Measurements from ENCODE around the gene MAPK9.

The MAPK9 gene

GRCh38 chr5:180291943-180292831 is at the start of gene MAPK9:
TSS of gene MAPK9 (minus strand) at chr5:180292083. CDS start at chr5:180280561, 11,522 bp downstream.
- peaks cover 14% of the 10 kb centered on the region for H3K36me3 Mint-ChIP-seq
- peak; percentile 81 to 89 for DNase-seq (ENCODE audit: low spot score in 2 of 2)
- peaks cover 43% of the 10 kb centered on the region for H3K4me1 Mint-ChIP-seq
- peak within 1 kb of the TSS; percentile 85 for H3K4me3 Mint-ChIP-seq
- H3K9me3 Mint-ChIP-seq: no peaks in the 10 kb centered on the region
- H3K27ac Mint-ChIP-seq: peak within 1 kb of the TSS; percentile 93
- peak; percentile 90 for ATAC-seq

- DNase-seq (ENCODE audit: low spot score in 2 of 2) (no peak), ATAC-seq (no peak)
- Mint-ChIP-seq H3K4me3 (no peak overlapping the region), H3K27ac (no peak overlapping the region), H3K36me3 (no peaks in the 10 kb centered on the region), H3K4me1 (peaks cover 19% of the 10 kb centered on the region), H3K9me3 (no peaks in the 10 kb centered on the region)
Measured at GRCh38 chr5:180341595-180341994, 49.7 kb upstream of the MAPK9 start.

GRCh38 chr5:180340856-180341255 is 49.0 kb upstream of the MAPK9 start:
- no peak for DNase-seq (ENCODE audit: low spot score in 2 of 2)
- no peak for ATAC-seq
- H3K27ac Mint-ChIP-seq: no peak overlapping the region
- H3K36me3 Mint-ChIP-seq: no peaks in the 10 kb centered on the region
- H3K9me3 Mint-ChIP-seq: no peaks in the 10 kb centered on the region
- peaks cover 16% of the 10 kb centered on the region for H3K4me1 Mint-ChIP-seq
- H3K4me3 Mint-ChIP-seq: no peak overlapping the region

GRCh38 chr5:180339583-180340183 is 47.8 kb upstream of the MAPK9 start:
- no peaks in the 10 kb centered on the region for H3K36me3 Mint-ChIP-seq
- H3K27ac Mint-ChIP-seq: peak overlapping the region; percentile 17
- ATAC-seq (no peak), DNase-seq (ENCODE audit: low spot score in 2 of 2) (no peak)
- H3K4me1 Mint-ChIP-seq: peaks cover 16% of the 10 kb centered on the region
- no peak overlapping the region for H3K4me3 Mint-ChIP-seq
- H3K9me3 Mint-ChIP-seq: no peaks in the 10 kb centered on the region

- DNase-seq (ENCODE audit: low spot score in 2 of 2) (no peak), ATAC-seq (no peak)
- Mint-ChIP-seq H3K36me3 (no peaks in the 10 kb centered on the region), H3K4me3 (no peak overlapping the region), H3K4me1 (peaks cover 7% of the 10 kb centered on the region), H3K27ac (no peak overlapping the region), H3K9me3 (no peaks in the 10 kb centered on the region)
Measured at GRCh38 chr5:180338001-180338707, 46.3 kb upstream of the MAPK9 start.

- Mint-ChIP-seq H3K27ac (no peak overlapping the region), H3K4me3 (no peak overlapping the region), H3K36me3 (no peaks in the 10 kb centered on the region), H3K9me3 (no peaks in the 10 kb centered on the region), H3K4me1 (peaks cover 6% of the 10 kb centered on the region)
- DNase-seq (ENCODE audit: low spot score in 2 of 2): no peak
- no peak for ATAC-seq
Measured at GRCh38 chr5:180336234-180337020, 44.5 kb upstream of the MAPK9 start.

GRCh38 chr5:180335614-180336233 is 43.8 kb upstream of the MAPK9 start:
- no peaks in the 10 kb centered on the region for H3K9me3 Mint-ChIP-seq
- no peak overlapping the region for H3K27ac Mint-ChIP-seq
- DNase-seq (ENCODE audit: low spot score in 2 of 2): no peak
- ATAC-seq: no peak
- peaks cover 6% of the 10 kb centered on the region for H3K4me1 Mint-ChIP-seq
- no peak overlapping the region for H3K4me3 Mint-ChIP-seq
- H3K36me3 Mint-ChIP-seq: no peaks in the 10 kb centered on the region

GRCh38 chr5:180334751-180335613 is 43.1 kb upstream of the MAPK9 start:
- DNase-seq (ENCODE audit: low spot score in 2 of 2): no peak
- Mint-ChIP-seq H3K9me3 (no peaks in the 10 kb centered on the region), H3K4me3 (no peak overlapping the region), H3K4me1 (peaks cover 13% of the 10 kb centered on the region), H3K36me3 (no peaks in the 10 kb centered on the region), H3K27ac (no peak overlapping the region)
- no peak for ATAC-seq

GRCh38 chr5:180334176-180334575 is 42.3 kb upstream of the MAPK9 start:
- no peak for DNase-seq (ENCODE audit: low spot score in 2 of 2)
- Mint-ChIP-seq H3K36me3 (no peaks in the 10 kb centered on the region), H3K9me3 (no peaks in the 10 kb centered on the region), H3K4me1 (peaks cover 10% of the 10 kb centered on the region), H3K4me3 (no peak overlapping the region), H3K27ac (no peak overlapping the region)
- ATAC-seq: no peak

GRCh38 chr5:180333661-180334060 is 41.8 kb upstream of the MAPK9 start:
- no peak overlapping the region for H3K4me3 Mint-ChIP-seq
- H3K9me3 Mint-ChIP-seq: no peaks in the 10 kb centered on the region
- no peak for ATAC-seq
- H3K27ac Mint-ChIP-seq: no peak overlapping the region
- no peak for DNase-seq (ENCODE audit: low spot score in 2 of 2)
- H3K36me3 Mint-ChIP-seq: no peaks in the 10 kb centered on the region
- H3K4me1 Mint-ChIP-seq: peaks cover 14% of the 10 kb centered on the region

- DNase-seq (ENCODE audit: low spot score in 2 of 2) (no peak), ATAC-seq (no peak)
- H3K4me3 Mint-ChIP-seq: no peak overlapping the region
- peaks cover 21% of the 10 kb centered on the region for H3K4me1 Mint-ChIP-seq
- no peaks in the 10 kb centered on the region for H3K9me3 Mint-ChIP-seq
- no peak overlapping the region for H3K27ac Mint-ChIP-seq
- H3K36me3 Mint-ChIP-seq: no peaks in the 10 kb centered on the region
Measured at GRCh38 chr5:180332861-180333260, 41.0 kb upstream of the MAPK9 start.

GRCh38 chr5:180332051-180332517 is 40.2 kb upstream of the MAPK9 start:
- Mint-ChIP-seq H3K36me3 (no peaks in the 10 kb centered on the region), H3K4me3 (no peak overlapping the region), H3K27ac (no peak overlapping the region), H3K4me1 (peaks cover 21% of the 10 kb centered on the region), H3K9me3 (no peaks in the 10 kb centered on the region)
- ATAC-seq: no peak
- no peak for DNase-seq (ENCODE audit: low spot score in 2 of 2)

GRCh38 chr5:180331647-180331950 is 39.7 kb upstream of the MAPK9 start:
- ATAC-seq (no peak), DNase-seq (ENCODE audit: low spot score in 2 of 2) (no peak)
- H3K4me3 Mint-ChIP-seq: no peak overlapping the region
- H3K9me3 Mint-ChIP-seq: no peaks in the 10 kb centered on the region
- no peaks in the 10 kb centered on the region for H3K36me3 Mint-ChIP-seq
- H3K27ac Mint-ChIP-seq: no peak overlapping the region
- H3K4me1 Mint-ChIP-seq: peaks cover 21% of the 10 kb centered on the region

Data from stimulated activated effector memory CD8-positive, alpha-beta T cell treated with anti-CD3 and anti-CD28 coated beads, Interleukin-12 subunit alpha, Interleukin-12 subunit beta, amount 100 ng/mL, for 72 hours (primary cell).